LNCAP (cell line): Measurements from ENCODE around the gene CCL20.

Experiments used
- TF ChIP-seq, protein P1 (sequence below): fragments of 450-650 bp; IDR thresholded peaks from 2 replicates; pipeline ENCODE4 v1.5.1; 2017; ENCODE audit warnings: mild to moderate bottlenecking

CCL20 gene

GRCh38 chr2:227848586-227848985, 34.9 kb downstream of the CCL20 start:
- TF ChIP-seq, protein P1, sequence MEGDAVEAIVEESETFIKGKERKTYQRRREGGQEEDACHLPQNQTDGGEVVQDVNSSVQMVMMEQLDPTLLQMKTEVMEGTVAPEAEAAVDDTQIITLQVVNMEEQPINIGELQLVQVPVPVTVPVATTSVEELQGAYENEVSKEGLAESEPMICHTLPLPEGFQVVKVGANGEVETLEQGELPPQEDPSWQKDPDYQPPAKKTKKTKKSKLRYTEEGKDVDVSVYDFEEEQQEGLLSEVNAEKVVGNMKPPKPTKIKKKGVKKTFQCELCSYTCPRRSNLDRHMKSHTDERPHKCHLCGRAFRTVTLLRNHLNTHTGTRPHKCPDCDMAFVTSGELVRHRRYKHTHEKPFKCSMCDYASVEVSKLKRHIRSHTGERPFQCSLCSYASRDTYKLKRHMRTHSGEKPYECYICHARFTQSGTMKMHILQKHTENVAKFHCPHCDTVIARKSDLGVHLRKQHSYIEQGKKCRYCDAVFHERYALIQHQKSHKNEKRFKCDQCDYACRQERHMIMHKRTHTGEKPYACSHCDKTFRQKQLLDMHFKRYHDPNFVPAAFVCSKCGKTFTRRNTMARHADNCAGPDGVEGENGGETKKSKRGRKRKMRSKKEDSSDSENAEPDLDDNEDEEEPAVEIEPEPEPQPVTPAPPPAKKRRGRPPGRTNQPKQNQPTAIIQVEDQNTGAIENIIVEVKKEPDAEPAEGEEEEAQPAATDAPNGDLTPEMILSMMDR: no peak

- TF ChIP-seq, protein P1: no peak
Observed at GRCh38 chr2:227849906-227850305, 36.3 kb downstream of the CCL20 start.

DNA sequence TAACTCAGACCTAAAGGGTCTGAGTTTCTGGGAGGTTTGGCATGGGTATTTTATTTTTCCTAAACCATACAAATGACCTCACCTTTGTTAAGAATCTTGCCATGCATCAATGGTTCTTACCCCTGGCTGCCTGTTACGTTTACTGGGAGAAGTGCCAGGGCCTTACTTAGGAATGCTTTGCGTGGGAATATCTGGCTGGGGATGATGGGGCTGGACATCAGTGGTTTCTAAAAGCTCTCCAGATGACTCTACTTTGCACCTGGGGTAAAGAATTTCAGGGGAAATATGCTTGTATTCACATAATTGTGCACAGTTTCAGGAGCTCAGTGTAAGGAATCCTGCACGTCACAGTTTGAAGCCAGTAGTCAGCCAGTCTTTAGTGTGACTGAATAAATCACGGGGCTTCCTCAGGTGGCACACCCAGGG, 39.6 kb downstream of the CCL20 start:
- TF ChIP-seq, protein P1: no peak

DNA sequence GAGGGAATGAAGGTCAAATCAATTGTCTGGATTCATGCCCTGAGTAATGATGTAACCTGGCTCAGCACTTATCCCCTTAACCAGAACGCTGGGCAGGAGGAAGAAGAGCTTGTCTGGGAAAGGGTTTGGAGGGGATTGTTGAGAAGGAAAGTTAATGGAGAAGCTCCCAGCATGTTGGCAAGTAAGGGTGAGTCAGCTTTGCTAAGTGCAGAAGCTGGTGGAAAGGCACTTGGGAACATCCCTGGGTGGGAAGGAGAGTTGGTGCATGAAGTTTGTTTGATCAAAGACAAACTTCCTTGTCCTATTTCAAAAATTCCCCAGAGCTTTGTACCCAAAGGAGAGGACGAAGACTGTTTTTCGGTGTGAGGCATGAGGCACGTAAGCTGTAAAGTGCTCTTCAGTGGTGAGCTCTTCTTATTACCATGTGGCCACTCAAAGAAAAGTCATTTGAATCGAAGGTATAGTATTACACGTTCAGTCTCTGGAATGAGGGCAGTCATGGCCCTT, 40.2 kb downstream of the CCL20 start:
- TF ChIP-seq, protein P1: no peak

- TF ChIP-seq, protein P1: no peak
Observed at GRCh38 chr2:227855440-227855839, 41.8 kb downstream of the CCL20 start.

DNA sequence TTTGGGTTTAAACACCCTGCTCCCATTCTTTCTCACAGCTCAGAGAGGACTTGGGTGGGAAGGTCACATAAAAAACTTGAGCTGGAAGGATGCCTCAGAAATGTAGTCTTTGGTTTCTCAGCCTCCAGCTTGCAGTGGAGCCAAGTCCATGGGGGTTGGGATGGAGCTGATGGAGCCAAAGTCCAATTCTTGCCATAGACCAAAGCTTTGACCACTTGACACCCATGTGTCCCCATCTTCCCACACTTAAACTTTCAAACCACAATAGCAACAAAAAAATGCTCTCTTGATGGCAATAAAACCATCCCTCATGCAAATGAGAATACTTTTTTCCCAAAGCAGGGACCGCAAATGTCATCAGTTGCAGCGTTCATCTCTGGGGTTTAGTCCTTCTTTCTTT, 43.1 kb downstream of the CCL20 start:
- TF ChIP-seq, protein P1: no peak

DNA sequence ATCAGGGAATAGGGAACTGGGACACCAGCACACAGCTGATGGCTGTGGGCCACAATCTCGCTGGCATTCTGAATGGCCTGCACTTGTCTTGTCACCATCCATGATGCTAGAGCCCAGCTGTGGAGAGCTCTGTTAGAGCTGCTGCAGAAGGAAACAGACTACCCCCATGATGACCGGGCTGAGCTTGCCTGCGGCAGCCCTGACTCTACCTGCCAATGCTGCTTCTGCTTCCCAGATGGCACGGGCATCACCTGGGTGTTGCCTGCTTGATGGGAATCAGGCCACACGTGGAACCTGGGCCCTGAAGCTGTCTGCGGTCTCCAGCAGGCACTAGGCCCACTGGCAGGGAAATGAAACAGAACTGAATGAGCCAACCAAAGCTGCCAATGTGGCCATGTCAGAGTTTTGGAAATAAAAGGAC, 46.6 kb downstream of the CCL20 start:
- TF ChIP-seq, protein P1: no peak

DNA sequence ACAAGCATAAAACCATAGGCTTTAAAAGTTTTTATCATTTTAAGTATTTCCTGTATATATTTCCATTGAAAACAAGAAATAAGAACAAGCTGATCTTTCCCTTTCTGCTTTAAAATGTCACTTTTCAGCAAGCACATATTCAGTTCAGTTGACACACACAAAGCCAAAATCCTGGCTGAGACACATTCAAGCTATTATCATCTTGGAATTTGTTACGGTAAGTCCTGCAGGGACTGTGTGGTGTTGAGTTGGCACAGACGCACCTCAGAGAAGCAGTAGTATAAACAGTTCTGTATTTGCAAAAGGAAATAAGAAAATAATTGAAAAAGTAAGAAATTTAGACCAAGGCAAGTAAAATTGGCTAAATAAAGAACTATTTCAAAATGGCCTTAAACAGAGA, 47.4 kb downstream of the CCL20 start:
- TF ChIP-seq, protein P1: no peak
